HG03095 (cell line): ENCODE results near the gene TNP1.

Experiments used
- ATAC-seq: cut with Tn5 transposase; IDR thresholded peaks from one replicate; pipeline ENCODE4 v1.9.1; 2021; ENCODE audit warnings: moderate library complexity; ENCODE audit not compliant: unreplicated experiment

Gene TNP1

GRCh38 chr2:216875862-216876261, 16.0 kb upstream of the TNP1 start:
- ATAC-seq: no peak

- no peak for ATAC-seq
Measured at GRCh38 chr2:216873573-216873972, 13.7 kb upstream of the TNP1 start.

- no peak for ATAC-seq
Measured at GRCh38 chr2:216872624-216873023, 12.8 kb upstream of the TNP1 start.

GRCh38 chr2:216872040-216872439, 12.2 kb upstream of the TNP1 start:
- ATAC-seq: no peak

- no peak for ATAC-seq
Measured at GRCh38 chr2:216871333-216871934, 11.6 kb upstream of the TNP1 start.

GRCh38 chr2:216870508-216871332, 10.9 kb upstream of the TNP1 start:
- no peak for ATAC-seq

- no peak for ATAC-seq
Measured at GRCh38 chr2:216866515-216867095, 6.7 kb upstream of the TNP1 start.

- ATAC-seq: no peak
Measured at GRCh38 chr2:216865658-216866057, 5.8 kb upstream of the TNP1 start.

GRCh38 chr2:216863946-216864345, 4.1 kb upstream of the TNP1 start:
- ATAC-seq: no peak

GRCh38 chr2:216862628-216863398, 2.9 kb upstream of the TNP1 start:
- ATAC-seq: no peak

- ATAC-seq: no peak
Measured at GRCh38 chr2:216860426-216861137, 718 bp upstream of the TNP1 start.

- no peak for ATAC-seq
Measured at GRCh38 chr2:216858312-216858711, 1.6 kb downstream of the TNP1 start.

GRCh38 chr2:216857131-216857550, 2.7 kb downstream of the TNP1 start:
- no peak for ATAC-seq

GRCh38 chr2:216856406-216857065, 3.3 kb downstream of the TNP1 start:
- no peak for ATAC-seq

GRCh38 chr2:216855605-216856004, 4.3 kb downstream of the TNP1 start:
- ATAC-seq: no peak

GRCh38 chr2:216855079-216855478, 4.8 kb downstream of the TNP1 start:
- no peak for ATAC-seq

GRCh38 chr2:216851486-216852090, 8.3 kb downstream of the TNP1 start:
- no peak for ATAC-seq

- no peak for ATAC-seq
Measured at GRCh38 chr2:216850665-216851322, 9.1 kb downstream of the TNP1 start.

- ATAC-seq: no peak
Measured at GRCh38 chr2:216849987-216850386, 9.9 kb downstream of the TNP1 start.
